HepG2 (cell line): Measurements from ENCODE around the gene CPE. TPM values are rescaled to one million over a fixed set of nuclear protein-coding genes. Genes with fewer than 3 reads are reported as not detected.
A peak's percentile ranks its signal among the peaks of the same experiment; 100 is the strongest.

Experiments used
- CHD2 ChIP-seq: IDR thresholded peaks from 2 replicates; pipeline ENCODE4 v1.6.1; 2011; ENCODE audit warnings: low read depth, low read length, improper control_type of control experiment
- DNMT3B ChIP-seq: conservative IDR thresholded peaks from 2 replicates; pipeline ENCODE4 v1.6.1; 2016; ENCODE audit warnings: missing biosample characterization, control low read depth
- FOXC1 ChIP-seq: sonication (generic); formaldehyde crosslinking; IDR thresholded peaks from 2 replicates; pipeline ENCODE4 v1.8.0; 2022; ENCODE audit warnings: mild to moderate bottlenecking, missing genetic modification reagents, borderline replicate concordance
- HDAC1 ChIP-seq: sonication (generic); formaldehyde crosslinking; IDR thresholded peaks from 2 replicates; pipeline ENCODE4 v1.5.1; 2020; ENCODE audit warnings: mild to moderate bottlenecking, missing genetic modification reagents
- HMG20B ChIP-seq: conservative IDR thresholded peaks from 2 replicates; pipeline ENCODE4 v1.6.1; 2016; ENCODE audit warnings: missing genetic modification reagents, missing compliant biosample characterization
- IKZF1 ChIP-seq: fragments of 450-650 bp; IDR thresholded peaks from 2 replicates; pipeline ENCODE4 v1.7.1; 2016
- JUND ChIP-seq: sonication (generic); formaldehyde crosslinking; IDR thresholded peaks from 2 replicates; pipeline ENCODE4 v1.8.0; 2022; ENCODE audit warnings: mild to moderate bottlenecking, missing genetic modification reagents
- KDM5B ChIP-seq: sonication (generic); formaldehyde crosslinking; IDR thresholded peaks from 2 replicates; pipeline ENCODE4 v1.4.0; 2020; ENCODE audit warnings: missing genetic modification reagents, mild to moderate bottlenecking, borderline replicate concordance
- KMT2A ChIP-seq: sonication (generic); formaldehyde crosslinking; IDR thresholded peaks from 2 replicates; pipeline ENCODE4 v1.4.0; 2020; ENCODE audit warnings: missing genetic modification reagents
- NKX3-1 ChIP-seq: sonication (generic); formaldehyde crosslinking; IDR thresholded peaks from 2 replicates; pipeline ENCODE4 v1.5.0; 2020; ENCODE audit warnings: missing genetic modification reagents
- PCBP1 ChIP-seq: fragments of 200-400 bp; formaldehyde crosslinking; IDR thresholded peaks from 2 replicates; pipeline ENCODE4 v1.6.1; 2017; ENCODE audit warnings: mild to moderate bottlenecking, low read depth, low read length, borderline replicate concordance
- POLR2AphosphoS5 ChIP-seq: IDR thresholded peaks from 2 replicates; pipeline ENCODE4 v1.6.1; 2012; ENCODE audit warnings: low read depth, low read length
- SETDB1 ChIP-seq: sonication (generic); formaldehyde crosslinking; IDR thresholded peaks from 2 replicates; pipeline ENCODE4 v1.5.1; 2020; ENCODE audit warnings: missing genetic modification reagents, mild to moderate bottlenecking, borderline replicate concordance
- SP5 ChIP-seq: IDR thresholded peaks from 2 replicates; pipeline ENCODE4 v1.6.1; 2016; ENCODE audit warnings: low read depth, borderline replicate concordance
- SRSF4 ChIP-seq: fragments of 200-400 bp; formaldehyde crosslinking; IDR thresholded peaks from one replicate; pipeline ENCODE4 v1.6.1; 2018; ENCODE audit warnings: mild to moderate bottlenecking, low read depth, low read length, moderate library complexity; ENCODE audit not compliant: poor library complexity, severe bottlenecking
- TGIF2 ChIP-seq: IDR thresholded peaks from 2 replicates; pipeline ENCODE4 v1.6.1; 2016; ENCODE audit warnings: control low read depth, missing compliant biosample characterization
- TRIM24 ChIP-seq: sonication (generic); formaldehyde crosslinking; IDR thresholded peaks from 2 replicates; pipeline ENCODE4 v1.8.0; 2022; ENCODE audit warnings: mild to moderate bottlenecking, missing genetic modification reagents
- ZBTB38 ChIP-seq: sonication (generic); formaldehyde crosslinking; IDR thresholded peaks from 2 replicates; pipeline ENCODE4 v1.5.1; 2020; ENCODE audit warnings: mild to moderate bottlenecking, missing genetic modification reagents
- ZNF251 ChIP-seq: sonication (generic); formaldehyde crosslinking; IDR thresholded peaks from 2 replicates; pipeline ENCODE4 v1.9.0; 2021; ENCODE audit warnings: mild to moderate bottlenecking, missing genetic modification reagents
- ZNF282 ChIP-seq: fragments of 450-650 bp; IDR thresholded peaks from 2 replicates; pipeline ENCODE4 v1.6.1; 2018; ENCODE audit not compliant: partially characterized antibody
- ZNF331 ChIP-seq: sonication (generic); formaldehyde crosslinking; IDR thresholded peaks from 2 replicates; pipeline ENCODE4 v1.4.0; 2020; ENCODE audit warnings: missing genetic modification reagents
- ZNF570 ChIP-seq: sonication (generic); formaldehyde crosslinking; IDR thresholded peaks from 2 replicates; pipeline ENCODE4 v1.4.0; 2020; ENCODE audit warnings: mild to moderate bottlenecking, missing genetic modification reagents, borderline replicate concordance
- ZNF781 ChIP-seq: sonication (generic); formaldehyde crosslinking; IDR thresholded peaks from 2 replicates; pipeline ENCODE4 v1.5.1; 2020; ENCODE audit warnings: borderline replicate concordance, mild to moderate bottlenecking, missing genetic modification reagents; ENCODE audit errors: not compliant biosample characterization
- polyA plus RNA-seq, 8 experiments: library from polyadenylated mRNA; depleted of rRNA in 3 of 8; stranded (reverse) in 7 of 8; unstranded in 1 of 8; fragments of >200 nt; fragmentation: Illumina TruSeq in 4 of 8; extraction: Trizol in 4 of 8; gene quantifications; 2 replicates each; pipeline versions ENCODE4 v1.2.1 to v1.2.3, GENCODE V29; 2011 to 2016; ENCODE audit warnings: low read depth in 4 of 8, missing spikeins in 1 of 8, mixed read lengths in 1 of 8; ENCODE audit not compliant: insufficient read depth in 1 of 8
- total RNA-seq, 5 experiments: library from RNA; depleted of rRNA; stranded (reverse); fragments of >200 nt; fragmentation: Illumina TruSeq; extraction: Trizol; gene quantifications; 2 replicates each; pipeline ENCODE4 v1.2.3, GENCODE V29; 2016; ENCODE audit warnings: low read depth in 1 of 5
- TF ChIP-seq, protein P1 (sequence below): sonication (generic); formaldehyde crosslinking; IDR thresholded peaks from 2 replicates; pipeline ENCODE4 v1.5.1; 2020; ENCODE audit warnings: missing genetic modification reagents, mild to moderate bottlenecking, borderline replicate concordance
- TF ChIP-seq, protein P2 (sequence below): sonication (generic); formaldehyde crosslinking; IDR thresholded peaks from 2 replicates; pipeline ENCODE4 v1.4.0; 2020; ENCODE audit warnings: mild to moderate bottlenecking, missing genetic modification reagents
- TF ChIP-seq, protein P3 (sequence below): sonication (generic); formaldehyde crosslinking; IDR thresholded peaks from 2 replicates; pipeline ENCODE4 v1.4.0; 2020; ENCODE audit warnings: missing genetic modification reagents

CPE gene
- total and polyA plus RNA-seq, 2 of the 13 experiments (the other 11 are each of a cell fraction or from before 2014, with no cell fraction given), result 268 to 852 TPM

DNA sequence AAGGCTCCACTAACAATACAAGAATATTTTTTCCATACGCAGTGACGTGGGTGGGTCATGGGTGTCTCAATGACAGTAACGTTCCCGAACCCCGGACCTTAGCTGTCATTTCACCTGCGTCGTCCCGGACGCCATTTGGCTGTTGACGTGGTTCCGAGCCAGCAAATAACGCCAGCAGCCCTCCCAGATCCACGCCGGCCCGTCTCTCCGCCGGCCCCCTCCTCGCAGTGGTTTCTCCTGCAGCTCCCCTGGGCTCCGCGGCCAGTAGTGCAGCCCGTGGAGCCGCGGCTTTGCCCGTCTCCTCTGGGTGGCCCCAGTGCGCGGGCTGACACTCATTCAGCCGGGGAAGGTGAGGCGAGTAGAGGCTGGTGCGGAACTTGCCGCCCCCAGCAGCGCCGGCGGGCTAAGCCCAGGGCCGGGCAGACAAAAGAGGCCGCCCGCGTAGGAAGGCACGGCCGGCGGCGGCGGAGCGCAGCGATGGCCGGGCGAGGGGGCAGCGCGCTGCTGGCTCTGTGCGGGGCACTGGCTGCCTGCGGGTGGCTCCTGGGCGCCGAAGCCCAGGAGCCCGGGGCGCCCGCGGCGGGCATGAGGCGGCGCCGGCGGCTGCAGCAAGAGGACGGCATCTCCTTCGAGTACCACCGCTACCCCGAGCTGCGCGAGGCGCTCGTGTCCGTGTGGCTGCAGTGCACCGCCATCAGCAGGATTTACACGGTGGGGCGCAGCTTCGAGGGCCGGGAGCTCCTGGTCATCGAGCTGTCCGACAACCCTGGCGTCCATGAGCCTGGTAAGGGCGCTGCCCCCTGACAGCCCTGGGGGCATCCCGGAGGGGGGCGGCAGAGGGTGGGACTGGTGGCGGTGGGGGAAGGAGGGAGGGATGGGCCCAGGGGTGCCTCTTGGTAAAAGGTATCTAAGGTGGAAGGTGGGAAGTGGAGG lies at the start of gene CPE (continued):
- TF ChIP-seq KDM5B (CRISPR knock-in tag), result peak; percentile 60; the same call in 1 of the 2 replicates
- no peak for TF ChIP-seq HMG20B (CRISPR knock-in tag)
- no peak for TF ChIP-seq ZNF282
- TF ChIP-seq SETDB1 (CRISPR knock-in tag), result no peak
- TF ChIP-seq, protein P1, sequence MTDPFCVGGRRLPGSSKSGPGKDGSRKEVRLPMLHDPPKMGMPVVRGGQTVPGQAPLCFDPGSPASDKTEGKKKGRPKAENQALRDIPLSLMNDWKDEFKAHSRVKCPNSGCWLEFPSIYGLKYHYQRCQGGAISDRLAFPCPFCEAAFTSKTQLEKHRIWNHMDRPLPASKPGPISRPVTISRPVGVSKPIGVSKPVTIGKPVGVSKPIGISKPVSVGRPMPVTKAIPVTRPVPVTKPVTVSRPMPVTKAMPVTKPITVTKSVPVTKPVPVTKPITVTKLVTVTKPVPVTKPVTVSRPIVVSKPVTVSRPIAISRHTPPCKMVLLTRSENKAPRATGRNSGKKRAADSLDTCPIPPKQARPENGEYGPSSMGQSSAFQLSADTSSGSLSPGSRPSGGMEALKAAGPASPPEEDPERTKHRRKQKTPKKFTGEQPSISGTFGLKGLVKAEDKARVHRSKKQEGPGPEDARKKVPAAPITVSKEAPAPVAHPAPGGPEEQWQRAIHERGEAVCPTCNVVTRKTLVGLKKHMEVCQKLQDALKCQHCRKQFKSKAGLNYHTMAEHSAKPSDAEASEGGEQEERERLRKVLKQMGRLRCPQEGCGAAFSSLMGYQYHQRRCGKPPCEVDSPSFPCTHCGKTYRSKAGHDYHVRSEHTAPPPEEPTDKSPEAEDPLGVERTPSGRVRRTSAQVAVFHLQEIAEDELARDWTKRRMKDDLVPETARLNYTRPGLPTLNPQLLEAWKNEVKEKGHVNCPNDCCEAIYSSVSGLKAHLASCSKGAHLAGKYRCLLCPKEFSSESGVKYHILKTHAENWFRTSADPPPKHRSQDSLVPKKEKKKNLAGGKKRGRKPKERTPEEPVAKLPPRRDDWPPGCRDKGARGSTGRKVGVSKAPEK (CRISPR knock-in tag), result no peak
- TF ChIP-seq SP5 (CRISPR knock-in tag), result peak; percentile 42; the same call in 1 of the 2 replicates
- TF ChIP-seq HDAC1 (CRISPR knock-in tag), result peak; percentile 87
- 0 out of 2 replicates have a peak, but pooled peaks have one; percentile 66 for TF ChIP-seq PCBP1
- no peak for TF ChIP-seq ZNF251 (CRISPR knock-in tag)
- peak; percentile 75; the same call in 1 of the 2 replicates for TF ChIP-seq NKX3-1 (CRISPR knock-in tag)
- TF ChIP-seq ZNF781 (CRISPR knock-in tag), result peak; percentile 61
- peak; percentile 42; the same call in 1 of the 2 replicates for TF ChIP-seq ZNF570 (CRISPR knock-in tag)
- TF ChIP-seq, protein P2, sequence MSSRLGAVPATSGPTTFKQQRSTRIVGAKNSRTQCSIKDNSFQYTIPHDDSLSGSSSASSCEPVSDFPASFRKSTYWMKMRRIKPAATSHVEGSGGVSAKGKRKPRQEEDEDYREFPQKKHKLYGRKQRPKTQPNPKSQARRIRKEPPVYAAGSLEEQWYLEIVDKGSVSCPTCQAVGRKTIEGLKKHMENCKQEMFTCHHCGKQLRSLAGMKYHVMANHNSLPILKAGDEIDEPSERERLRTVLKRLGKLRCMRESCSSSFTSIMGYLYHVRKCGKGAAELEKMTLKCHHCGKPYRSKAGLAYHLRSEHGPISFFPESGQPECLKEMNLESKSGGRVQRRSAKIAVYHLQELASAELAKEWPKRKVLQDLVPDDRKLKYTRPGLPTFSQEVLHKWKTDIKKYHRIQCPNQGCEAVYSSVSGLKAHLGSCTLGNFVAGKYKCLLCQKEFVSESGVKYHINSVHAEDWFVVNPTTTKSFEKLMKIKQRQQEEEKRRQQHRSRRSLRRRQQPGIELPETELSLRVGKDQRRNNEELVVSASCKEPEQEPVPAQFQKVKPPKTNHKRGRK (CRISPR knock-in tag), result peak; percentile 25; the same call in 1 of the 2 replicates
- TF ChIP-seq, protein P3, sequence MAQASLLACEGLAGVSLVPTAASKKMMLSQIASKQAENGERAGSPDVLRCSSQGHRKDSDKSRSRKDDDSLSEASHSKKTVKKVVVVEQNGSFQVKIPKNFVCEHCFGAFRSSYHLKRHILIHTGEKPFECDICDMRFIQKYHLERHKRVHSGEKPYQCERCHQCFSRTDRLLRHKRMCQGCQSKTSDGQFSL (CRISPR knock-in tag), result 0 out of 2 replicates have a peak, but pooled peaks have one; percentile 37
- peak; percentile 84 for TF ChIP-seq ZNF331 (CRISPR knock-in tag)
- TF ChIP-seq KMT2A, result peak; percentile 98
- no peak for TF ChIP-seq JUND (CRISPR knock-in tag)
- 0 out of 2 replicates have a peak, but pooled peaks have one; percentile 13 for TF ChIP-seq CHD2
- TF ChIP-seq POLR2AphosphoS5, result peak; percentile 86
- peak; percentile 93 for TF ChIP-seq ZBTB38
- TF ChIP-seq DNMT3B (CRISPR knock-in tag), result 0 out of 2 replicates have a peak, but pooled peaks have one; percentile 37
- TF ChIP-seq TRIM24 (CRISPR knock-in tag), result no peak
- TF ChIP-seq IKZF1, result no peak
- TF ChIP-seq TGIF2 (CRISPR knock-in tag), result peak; percentile 74
- peak; percentile 80; the same call in 1 of the 2 replicates for TF ChIP-seq FOXC1 (CRISPR knock-in tag)
- TF ChIP-seq SRSF4, result no peak
